PC-3 (cell line): ENCODE measurements around the gene HAPLN2. TPM values are rescaled to one million over a fixed set of nuclear protein-coding genes. Genes with fewer than 3 reads are reported as not detected.

Experiments
- ATAC-seq: fragments of 200-7000 bp; cut with Tn5 transposase; 2 replicates; pipeline ENCODE4 v1.9.1; 2020; ENCODE audit warnings: mild to moderate bottlenecking, moderate library complexity
- BruUV-seq: library from RNA; stranded (reverse); fragments of 400-500 nt; replicated peaks from 2 replicates; lab custom pipeline; 2021; lab: Mats Ljungman, UMichigan
- CTCF ChIA-PET: fragments of 300-600 bp; sonication (Branson Sonifier 250); formaldehyde crosslinking; loops from one replicate; lab custom pipeline; 2022; ENCODE audit warnings: antibody characterized with exemption; lab: Charles Lee
- POLR2A ChIA-PET: fragments of 300-600 bp; sonication (Branson Sonifier 250); formaldehyde crosslinking; loops from one replicate; lab custom pipeline; 2022; ENCODE audit warnings: antibody characterized with exemption; ENCODE audit not compliant: unreplicated experiment; lab: Charles Lee
- DNase-seq: peaks from one replicate; pipeline ENCODE4 v3.0.0-alpha.2; 2015
- H2AFZ ChIP-seq: fragments of 300-600 bp; sonication (generic); 2 replicates; pipeline ENCODE4 v1.6.0; 2016; ENCODE audit warnings: antibody characterized with exemption, low read length
- H3F3A ChIP-seq: fragments of 300-600 bp; sonication (generic); one replicate; pipeline ENCODE4 v1.6.0; 2017; ENCODE audit warnings: antibody characterized with exemption, low read length, control low read depth, mild to moderate bottlenecking; ENCODE audit not compliant: unreplicated experiment
- H3K27ac ChIP-seq: fragments of 300-600 bp; sonication (generic); 2 replicates; pipeline ENCODE4 v1.5.1; 2016; ENCODE audit warnings: mild to moderate bottlenecking, low read length
- H3K27me3 ChIP-seq: fragments of 300-600 bp; sonication (generic); 2 replicates; pipeline ENCODE4 v1.6.1; 2016; ENCODE audit warnings: low read length, mixed read lengths
- H3K36me3 ChIP-seq: fragments of 300-600 bp; sonication (generic); 2 replicates; pipeline ENCODE4 v1.6.1; 2016; ENCODE audit warnings: low read depth, mixed run types, low read length, mixed read lengths
- H3K4me1 ChIP-seq: fragments of 300-600 bp; sonication (generic); 2 replicates; pipeline ENCODE4 v1.5.1; 2016; ENCODE audit warnings: low read length; ENCODE audit not compliant: insufficient read depth
- H3K4me2 ChIP-seq: fragments of 300-600 bp; sonication (generic); 2 replicates; pipeline ENCODE4 v1.6.0; 2016; ENCODE audit warnings: low read length
- H3K4me3 ChIP-seq: fragments of 300-600 bp; sonication (generic); 2 replicates; pipeline ENCODE4 v1.5.1; 2016; ENCODE audit warnings: mild to moderate bottlenecking, low read length, mixed read lengths
- H3K79me2 ChIP-seq: fragments of 300-600 bp; sonication (generic); 2 replicates; pipeline ENCODE4 v1.6.1; 2017; ENCODE audit warnings: low read length, mixed read lengths
- H3K9ac ChIP-seq: fragments of 300-600 bp; sonication (generic); 2 replicates; pipeline ENCODE4 v1.6.0; 2016; ENCODE audit warnings: mild to moderate bottlenecking, low read length
- H3K9me2 ChIP-seq: fragments of 300-600 bp; sonication (generic); replicated peaks from 2 replicates; pipeline ENCODE4 v1.6.1; 2016; ENCODE audit warnings: mixed run types, low read length, mixed read lengths
- H3K9me3 ChIP-seq: fragments of 300-600 bp; sonication (generic); 2 replicates; pipeline ENCODE4 v1.6.1; 2016; ENCODE audit warnings: low read length, mixed read lengths
- H4K20me1 ChIP-seq: fragments of 300-600 bp; sonication (generic); 2 replicates; pipeline ENCODE4 v1.6.1; 2016; ENCODE audit warnings: low read length, mixed read lengths
- EZH2 ChIP-seq: fragments of 300-600 bp; sonication (generic); IDR thresholded peaks from one replicate; pipeline ENCODE4 v1.6.1; 2017; ENCODE audit warnings: antibody characterized with exemption, mild to moderate bottlenecking, low read length; ENCODE audit not compliant: unreplicated experiment
- EZH2phosphoT487 ChIP-seq: fragments of 300-600 bp; sonication (generic); IDR thresholded peaks from 2 replicates; pipeline ENCODE4 v1.6.1; 2018; ENCODE audit warnings: mild to moderate bottlenecking, antibody characterized with exemption, low read length, borderline replicate concordance
- intact Hi-C: fragments of 100-400 bp; cut with micrococcal nuclease; formaldehyde crosslinking; loops from 2 replicates; pipeline ENCODE4 v1.9.0; 2023
- total RNA-seq: library from RNA; depleted of rRNA; stranded (reverse); fragments of >200 nt; gene quantifications from 2 replicates; pipeline ENCODE4 v1.2.3, GENCODE V29; 2014
- TF ChIP-seq, protein P1 (sequence below): fragments of 300-600 bp; sonication (generic); conservative IDR thresholded peaks from 2 replicates; pipeline ENCODE4 v1.5.1; 2017; ENCODE audit warnings: antibody characterized with exemption, low read depth, mild to moderate bottlenecking, low read length

HAPLN2 gene
- total RNA-seq, 1 experiment from 2014 or later = 1.1 TPM

DNA sequence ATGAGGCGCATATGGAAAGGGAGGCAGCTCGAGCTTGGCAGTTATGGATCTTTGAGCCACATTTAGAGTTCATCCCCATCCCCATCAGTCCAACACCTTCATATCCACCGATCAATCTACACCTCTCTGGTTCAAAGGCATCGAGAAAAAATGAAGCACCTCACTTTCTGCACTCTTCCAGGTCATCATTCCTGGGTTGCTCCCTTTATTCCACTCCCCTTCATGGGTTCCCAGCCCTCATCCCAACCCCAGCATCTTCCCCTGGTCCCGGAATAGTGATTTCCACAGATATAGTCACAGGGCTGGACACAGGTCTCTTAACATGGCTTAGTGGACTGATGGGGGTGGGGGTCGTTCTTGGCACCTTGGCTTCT is 354 bp downstream of the HAPLN2 start:
- no peaks in the 10 kb centered on the region for H3K36me3 ChIP-seq
- no TSS peak for BruUV-seq
- ATAC-seq = no peak
- TF ChIP-seq, protein P1, sequence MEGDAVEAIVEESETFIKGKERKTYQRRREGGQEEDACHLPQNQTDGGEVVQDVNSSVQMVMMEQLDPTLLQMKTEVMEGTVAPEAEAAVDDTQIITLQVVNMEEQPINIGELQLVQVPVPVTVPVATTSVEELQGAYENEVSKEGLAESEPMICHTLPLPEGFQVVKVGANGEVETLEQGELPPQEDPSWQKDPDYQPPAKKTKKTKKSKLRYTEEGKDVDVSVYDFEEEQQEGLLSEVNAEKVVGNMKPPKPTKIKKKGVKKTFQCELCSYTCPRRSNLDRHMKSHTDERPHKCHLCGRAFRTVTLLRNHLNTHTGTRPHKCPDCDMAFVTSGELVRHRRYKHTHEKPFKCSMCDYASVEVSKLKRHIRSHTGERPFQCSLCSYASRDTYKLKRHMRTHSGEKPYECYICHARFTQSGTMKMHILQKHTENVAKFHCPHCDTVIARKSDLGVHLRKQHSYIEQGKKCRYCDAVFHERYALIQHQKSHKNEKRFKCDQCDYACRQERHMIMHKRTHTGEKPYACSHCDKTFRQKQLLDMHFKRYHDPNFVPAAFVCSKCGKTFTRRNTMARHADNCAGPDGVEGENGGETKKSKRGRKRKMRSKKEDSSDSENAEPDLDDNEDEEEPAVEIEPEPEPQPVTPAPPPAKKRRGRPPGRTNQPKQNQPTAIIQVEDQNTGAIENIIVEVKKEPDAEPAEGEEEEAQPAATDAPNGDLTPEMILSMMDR = 0 out of 2 replicates have a peak, but pooled peaks have one; percentile 3
- TF ChIP-seq EZH2phosphoT487 = no peak
- H3K4me1 ChIP-seq = peaks cover 7% of the 10 kb centered on the region
- intact Hi-C loops = no loop called here
- H3K27ac ChIP-seq = no peak overlapping the region
- H4K20me1 ChIP-seq = no peaks in the 10 kb centered on the region
- CTCF ChIA-PET = no interaction called here
- no peak overlapping the region for H2AFZ ChIP-seq
- DNase-seq = no peak
- H3K4me3 ChIP-seq = no peak overlapping the region
- no peak overlapping the region for H3K4me2 ChIP-seq
- no peaks in the 10 kb centered on the region for H3K9me2 ChIP-seq
- no peak overlapping the region for H3K9ac ChIP-seq
- H3K79me2 ChIP-seq = no peaks in the 10 kb centered on the region
- peaks cover 31% of the 10 kb centered on the region for H3K27me3 ChIP-seq
- POLR2A ChIA-PET = no interaction called here
- H3F3A ChIP-seq = no peaks in the 10 kb centered on the region
- no peaks in the 10 kb centered on the region for H3K9me3 ChIP-seq

DNA sequence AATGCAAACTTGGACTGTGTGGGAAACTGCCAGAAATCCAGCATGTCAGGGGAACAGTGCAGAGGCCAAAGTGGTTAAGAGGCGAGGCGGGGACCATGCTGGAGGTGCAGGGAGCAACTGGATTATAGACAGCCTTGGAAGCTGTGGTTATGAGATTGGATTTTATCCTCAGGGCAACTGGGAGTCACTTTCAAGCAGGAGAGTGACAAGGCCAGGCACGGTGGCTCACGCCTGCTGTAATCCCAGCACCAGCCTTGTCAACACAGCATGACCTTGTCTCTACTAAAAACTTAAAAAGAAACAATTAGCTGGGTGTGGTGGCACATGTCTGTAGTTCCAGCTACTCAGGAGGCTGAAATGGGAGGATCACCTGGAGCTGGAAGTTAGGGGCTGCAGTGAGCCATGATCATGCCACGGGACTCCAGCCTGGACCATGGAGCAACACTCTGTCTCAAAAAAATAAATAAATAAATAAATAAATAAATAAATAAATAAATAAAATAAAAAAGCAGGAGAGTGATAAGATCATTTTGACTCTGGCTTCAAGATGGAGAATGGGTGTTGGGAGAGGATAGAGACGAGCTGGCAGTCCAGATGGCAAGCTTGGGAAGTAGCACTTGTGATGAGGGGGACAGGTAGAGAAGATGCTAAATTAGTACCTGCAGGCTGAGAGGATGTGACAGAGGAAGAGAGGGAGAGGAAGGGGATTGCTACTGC is 3.5 kb downstream of the HAPLN2 start:
- Histone ChIP-seq H3K9me3 (no peaks in the 10 kb centered on the region), H2AFZ (no peak overlapping the region), H3F3A (no peaks in the 10 kb centered on the region), H4K20me1 (no peaks in the 10 kb centered on the region), H3K27ac (no peak overlapping the region), H3K9me2 (no peaks in the 10 kb centered on the region), H3K4me2 (no peak overlapping the region), H3K79me2 (no peaks in the 10 kb centered on the region), H3K4me1 (0 out of 2 replicates have a peak, but pooled peaks cover 6% of the 10 kb centered on the region), H3K27me3 (peaks cover 34% of the 10 kb centered on the region), H3K36me3 (no peaks in the 10 kb centered on the region), H3K9ac (no peak overlapping the region), H3K4me3 (no peak overlapping the region)
- BruUV-seq = no TSS peak
- POLR2A ChIA-PET = interaction anchor here (0.6 kb wide), 1 partner anchor 105 kb away, joined by 5 read pairs; no protein-coding TSS in a partner anchor
- TF ChIP-seq, protein P1 = no peak
- TF ChIP-seq EZH2phosphoT487 (no peak), EZH2 (no peak)
- ATAC-seq (no peak), DNase-seq (no peak)
- CTCF ChIA-PET = no interaction called here
- intact Hi-C loops = no loop called here
